HG03442 (cell line): ENCODE data around the gene TTI1.

Source experiments
- ATAC-seq: cut with Tn5 transposase; IDR thresholded peaks from one replicate; pipeline ENCODE4 v1.9.1; 2021; ENCODE audit warnings: mild to moderate bottlenecking, moderate library complexity; ENCODE audit not compliant: unreplicated experiment

TTI1 gene

DNA sequence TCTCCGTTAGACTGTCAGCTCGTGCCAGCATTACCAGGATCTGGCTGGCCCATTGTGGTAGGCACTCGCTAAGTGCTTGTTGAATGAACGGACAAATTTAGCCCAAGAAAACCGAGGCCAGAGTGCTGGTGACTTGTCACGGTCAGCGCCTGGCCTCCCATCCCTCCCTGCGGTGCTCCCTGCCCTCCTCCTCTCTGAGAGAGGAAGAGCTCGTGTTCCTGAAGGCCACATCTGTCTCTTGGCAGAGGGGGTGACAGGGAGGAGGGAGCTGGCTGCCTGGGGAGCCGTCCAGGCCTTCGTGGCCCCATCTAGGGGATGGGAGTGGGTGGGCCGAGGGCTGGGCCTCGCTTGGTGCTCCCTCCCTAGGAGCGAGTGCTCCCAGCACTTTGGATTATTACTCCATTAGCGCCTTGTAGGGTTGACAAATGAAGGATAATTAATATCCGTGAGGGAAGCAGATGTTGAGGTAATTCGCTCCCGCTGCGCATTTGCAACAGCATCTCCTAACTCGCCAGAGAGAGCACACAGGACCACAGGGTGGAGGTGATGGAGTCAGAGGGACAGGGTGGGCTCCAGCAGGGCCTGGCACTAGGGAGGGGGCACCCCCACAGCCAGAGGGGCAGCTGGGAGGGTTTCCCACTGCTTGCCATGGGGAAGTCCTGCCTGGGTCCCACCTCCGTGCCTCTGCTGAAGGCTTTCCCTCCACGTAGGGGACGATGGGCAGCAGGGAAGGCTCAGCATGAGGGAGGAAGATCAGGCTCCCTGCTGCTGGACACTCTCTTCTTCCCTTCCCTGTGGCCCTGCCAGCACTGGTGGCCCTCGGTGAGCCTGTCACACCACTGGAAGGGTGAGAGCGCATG lies 93.3 kb downstream of the TTI1 start:
- no peak for ATAC-seq

- ATAC-seq: no peak
Observed at GRCh38 chr20:37938954-37939353, 94.3 kb downstream of the TTI1 start.

DNA sequence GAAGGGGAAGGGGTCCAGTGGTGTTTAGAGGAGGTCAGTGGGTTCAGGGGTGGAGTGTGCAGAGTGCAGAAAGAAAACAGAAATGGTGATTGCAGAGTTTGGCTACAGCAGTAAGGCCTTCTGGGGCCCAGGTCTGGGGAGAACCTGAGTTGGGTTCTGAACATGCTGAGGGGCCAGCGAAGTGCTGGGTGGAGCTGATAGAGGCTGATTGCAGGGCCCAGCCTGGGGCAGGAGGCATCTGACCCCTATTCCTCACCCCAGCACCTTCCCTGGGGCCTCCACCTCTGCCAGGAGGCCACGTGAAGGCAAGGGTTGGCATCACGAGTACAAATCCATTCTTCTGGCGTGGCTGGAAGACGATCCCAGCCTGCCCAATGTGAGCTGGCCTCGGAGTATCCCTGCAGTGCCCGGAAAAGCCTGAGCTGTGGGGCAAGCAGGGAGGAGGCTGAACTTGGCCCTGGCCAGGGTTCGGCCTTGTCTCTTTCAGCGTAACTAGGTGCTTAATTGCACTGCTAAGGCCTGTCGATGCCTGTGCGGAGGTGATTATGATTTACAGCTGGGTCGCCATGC lies 95.0 kb downstream of the TTI1 start:
- ATAC-seq: no peak

DNA sequence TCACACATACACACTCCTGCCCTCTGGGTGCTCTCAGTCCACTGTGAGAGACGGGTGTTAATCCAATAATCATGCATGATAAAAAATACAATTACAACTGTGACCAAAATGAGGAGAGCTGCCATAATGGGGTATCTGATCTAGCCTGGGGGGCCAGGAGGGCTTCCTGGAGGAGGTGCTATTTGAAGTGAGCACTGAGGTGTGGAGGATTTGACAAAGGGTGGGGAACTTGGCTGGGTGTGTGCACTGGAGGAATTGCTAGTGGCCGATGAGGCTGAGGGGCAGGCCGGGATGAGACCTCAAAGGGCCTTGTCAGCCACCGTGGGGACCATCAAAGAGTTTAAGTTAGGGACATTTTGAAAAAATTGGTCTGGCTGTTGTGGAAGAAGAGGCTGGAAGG lies 95.6 kb downstream of the TTI1 start:
- ATAC-seq: no peak

DNA sequence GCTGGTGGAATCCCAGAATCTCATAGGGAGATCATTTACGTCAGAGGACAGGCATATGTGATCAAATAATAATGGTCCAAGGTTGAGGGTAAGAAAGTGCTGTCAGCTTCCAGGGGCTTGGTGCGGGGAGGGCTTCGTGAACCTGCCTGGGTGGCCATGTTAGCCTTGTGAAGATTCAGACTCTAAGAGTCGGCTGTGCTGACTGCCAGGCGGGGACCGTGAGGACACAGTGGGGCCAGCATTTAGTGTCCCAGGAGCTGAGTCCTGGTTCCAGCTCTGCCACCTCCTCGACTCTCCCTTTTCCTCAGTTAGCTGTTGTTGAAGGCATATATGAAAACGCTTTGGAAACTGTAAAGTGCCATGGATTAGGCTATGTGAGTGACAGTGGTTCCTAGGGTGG lies 96.8 kb downstream of the TTI1 start:
- ATAC-seq: no peak

DNA sequence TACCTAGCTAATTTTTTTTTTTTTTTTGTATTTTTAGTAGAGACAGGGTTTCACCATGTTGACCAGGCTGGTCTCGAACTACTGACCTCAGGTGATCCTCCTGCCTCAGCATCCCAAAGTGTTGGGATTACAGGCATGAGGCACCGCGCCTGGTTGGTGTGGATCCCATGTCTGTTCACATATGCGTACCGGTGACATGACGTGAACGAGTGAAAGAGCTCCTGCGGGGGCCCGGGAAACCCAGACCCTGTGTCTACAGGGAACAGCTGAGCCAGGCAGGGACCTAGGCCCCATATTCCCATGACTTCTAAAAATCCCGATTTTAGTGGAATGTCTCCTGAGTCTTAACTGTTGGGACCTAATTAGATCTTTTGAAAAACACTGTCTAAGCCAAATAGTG lies 97.2 kb downstream of the TTI1 start:
- ATAC-seq: no peak

GRCh38 chr20:37935435-37935834 lies 97.8 kb downstream of the TTI1 start:
- ATAC-seq: no peak

DNA sequence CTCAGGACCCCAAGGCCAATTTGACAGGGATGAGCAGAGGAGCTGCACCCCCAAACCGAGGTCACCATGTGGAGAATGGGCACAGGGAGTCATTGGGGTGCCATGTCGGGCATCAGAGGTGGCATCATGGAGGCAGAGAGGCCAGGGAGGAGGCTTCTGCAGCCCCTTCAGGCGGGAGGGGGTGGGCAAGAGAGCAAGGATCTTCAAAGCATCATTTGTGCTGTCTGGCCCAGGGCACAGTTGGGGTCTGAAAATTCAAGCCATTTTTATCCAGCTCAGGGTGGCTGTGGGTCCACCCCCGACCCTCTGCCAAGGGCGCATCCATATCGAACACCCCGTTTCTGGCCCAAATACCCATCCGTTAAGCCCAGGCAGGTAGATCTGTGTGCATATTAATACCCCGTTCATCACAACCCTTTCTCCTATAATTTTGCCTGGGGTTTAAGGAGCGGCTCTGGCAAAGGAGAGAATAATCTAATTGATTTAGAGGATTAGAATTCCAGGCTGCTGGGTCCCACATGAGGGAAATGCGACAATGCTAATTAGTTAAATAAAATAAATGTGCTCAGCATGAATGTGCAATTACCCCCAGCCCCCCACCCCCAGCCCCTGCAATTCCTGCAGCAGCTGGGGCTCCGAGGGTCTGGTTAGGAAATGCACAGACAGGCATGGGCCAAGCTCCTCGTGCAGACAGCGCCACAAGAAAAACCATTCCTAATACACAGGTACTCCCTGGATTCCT lies 98.5 kb downstream of the TTI1 start:
- ATAC-seq: no peak

GRCh38 chr20:37933786-37934633 lies 99.2 kb downstream of the TTI1 start:
- no peak for ATAC-seq
